GM18499 (cell line): ENCODE results near the gene AMIGO1.
A peak's percentile ranks its signal among the peaks of the same experiment; 100 is the strongest.

ENCODE experiments used
- ATAC-seq: cut with Tn5 transposase; IDR thresholded peaks from one replicate; pipeline ENCODE4 v1.9.1; 2021; ENCODE audit warnings: moderate number of reproducible peaks; ENCODE audit not compliant: insufficient read depth, unreplicated experiment

AMIGO1 gene

GRCh38 chr1:109503935-109504334, 5.6 kb downstream of the AMIGO1 start:
- ATAC-seq = no peak

- no peak for ATAC-seq
Observed at GRCh38 chr1:109502364-109502851, 7.1 kb downstream of the AMIGO1 start.

DNA sequence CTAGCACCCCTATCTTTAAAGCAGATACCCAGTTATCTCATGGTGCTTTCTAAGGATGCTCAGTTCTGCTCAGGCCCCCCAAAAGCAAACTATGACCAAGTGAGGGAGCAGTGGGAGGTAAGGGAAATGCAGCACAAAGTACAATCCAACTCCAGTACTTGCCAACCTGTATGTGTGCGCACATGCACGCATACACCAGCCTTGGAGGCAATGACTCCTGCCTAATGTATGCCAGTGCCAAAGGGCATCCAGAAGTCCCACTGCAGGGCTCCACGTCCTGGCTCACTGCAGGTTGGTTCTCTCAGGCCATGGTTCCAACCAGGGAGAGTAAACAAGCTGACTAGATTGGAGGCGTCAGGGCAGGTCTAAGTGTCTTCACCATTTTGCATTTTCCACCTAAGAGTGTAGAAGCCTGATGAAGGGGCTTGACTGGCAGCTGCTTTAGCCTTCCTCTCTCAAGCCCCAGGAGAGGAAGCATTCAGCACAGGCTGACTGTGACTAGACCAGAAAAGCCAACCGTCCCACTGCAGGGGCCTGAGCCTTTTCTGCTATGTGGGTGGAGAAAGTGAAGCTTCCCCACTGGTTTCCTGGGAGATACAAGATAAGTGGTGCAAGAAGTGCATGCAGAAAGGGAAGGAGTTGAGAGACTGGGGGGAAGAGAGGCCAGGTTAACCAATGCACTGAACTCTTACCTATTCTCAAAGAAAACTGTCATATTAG, 7.7 kb downstream of the AMIGO1 start:
- ATAC-seq = no peak

- ATAC-seq = no peak
Observed at GRCh38 chr1:109500941-109501381, 8.6 kb downstream of the AMIGO1 start.

DNA sequence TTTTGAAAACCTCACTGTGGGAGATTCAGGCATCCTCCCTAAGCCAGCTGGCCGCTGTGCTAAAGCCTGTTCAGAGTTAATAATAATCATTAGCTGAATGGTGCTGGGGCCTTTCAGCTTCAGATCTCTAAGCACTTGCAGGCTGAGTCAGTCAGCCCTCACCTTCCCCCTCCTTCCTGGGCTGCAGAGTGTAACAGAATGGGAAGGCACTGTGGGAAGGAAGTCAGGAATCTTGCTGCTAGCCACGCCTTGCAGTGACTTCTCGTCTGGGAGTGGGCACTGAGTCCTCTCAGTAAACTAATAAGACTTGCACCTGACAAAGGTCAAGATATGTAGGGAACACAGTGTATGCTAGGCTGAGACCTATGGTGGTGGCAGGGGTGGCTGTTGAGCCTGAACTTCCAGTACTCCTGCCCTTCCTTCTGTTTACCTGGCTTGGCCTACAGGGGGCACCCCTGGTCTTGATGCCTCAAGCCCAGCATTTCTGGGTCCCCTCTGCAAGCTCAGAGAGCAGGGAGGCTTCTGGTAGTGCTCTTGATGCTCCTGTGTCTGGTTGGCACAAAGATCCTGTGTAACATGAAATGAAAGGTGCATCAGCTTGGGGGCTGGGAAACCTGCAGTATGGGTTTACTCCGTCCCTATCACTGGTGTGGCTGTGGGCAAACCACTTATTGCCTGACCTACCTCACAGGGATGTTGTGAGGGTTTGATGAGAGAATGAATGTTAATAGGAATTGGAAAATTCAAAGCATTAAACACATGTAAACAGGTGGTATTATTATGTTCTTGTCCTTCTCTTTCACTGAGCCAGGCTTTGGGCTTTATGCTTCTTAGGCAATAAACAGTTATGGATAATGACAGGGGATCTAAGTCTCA, 9.6 kb downstream of the AMIGO1 start:
- no peak for ATAC-seq

DNA sequence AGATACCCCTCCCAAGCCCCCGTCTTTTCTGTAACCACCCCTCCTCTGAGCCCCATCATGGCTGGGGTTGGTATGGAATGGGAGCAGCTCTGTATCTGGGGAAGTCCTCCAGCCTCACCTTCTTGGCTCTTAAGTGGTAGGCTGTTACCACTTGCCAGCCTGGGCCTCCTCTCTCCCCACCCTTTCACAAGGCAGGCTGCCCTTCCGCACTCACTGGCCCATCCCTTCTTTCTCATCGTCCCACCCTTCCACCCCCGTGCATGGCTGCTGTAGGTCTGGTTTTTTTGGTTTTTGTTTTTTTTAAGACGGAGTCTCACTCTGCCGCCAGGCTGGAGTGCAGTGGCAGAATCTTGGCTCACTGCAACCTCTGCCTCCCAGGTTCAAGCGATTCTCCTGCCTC, 10.4 kb downstream of the AMIGO1 start:
- no peak for ATAC-seq

DNA sequence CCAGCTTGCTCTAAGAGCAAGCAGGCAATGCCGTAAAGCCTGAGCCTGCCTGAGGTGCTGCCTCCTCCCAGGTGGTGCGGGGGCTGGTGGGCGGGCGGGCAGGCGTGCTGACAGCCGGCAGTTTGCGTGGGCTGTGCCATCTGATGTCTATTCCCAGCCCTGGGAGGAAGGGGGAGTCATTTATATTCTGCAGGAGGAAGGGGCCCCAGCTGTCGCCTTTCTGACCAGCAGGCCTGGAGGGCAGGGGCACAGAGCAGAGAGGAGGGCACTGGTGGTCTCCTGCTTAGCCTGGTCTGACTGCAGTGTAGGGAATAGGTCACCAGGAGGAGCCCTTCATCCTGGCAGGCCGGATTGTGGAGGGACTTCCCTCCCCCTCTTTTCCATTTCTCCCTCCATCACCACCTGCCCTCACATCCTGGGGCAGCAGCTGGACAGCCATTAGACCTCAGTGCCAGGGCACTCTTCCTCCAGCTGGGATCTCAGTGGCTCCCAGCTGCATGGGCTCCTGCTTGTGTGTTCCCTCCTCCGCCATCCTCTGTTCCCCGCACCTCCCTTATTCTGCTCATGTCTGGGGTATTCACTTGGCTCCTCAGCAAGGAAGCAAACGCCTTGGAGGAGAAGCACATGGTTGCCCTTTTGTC, 11.2 kb downstream of the AMIGO1 start:
- no peak for ATAC-seq

- no peak for ATAC-seq
Observed at GRCh38 chr1:109497449-109498160, 11.9 kb downstream of the AMIGO1 start.

DNA sequence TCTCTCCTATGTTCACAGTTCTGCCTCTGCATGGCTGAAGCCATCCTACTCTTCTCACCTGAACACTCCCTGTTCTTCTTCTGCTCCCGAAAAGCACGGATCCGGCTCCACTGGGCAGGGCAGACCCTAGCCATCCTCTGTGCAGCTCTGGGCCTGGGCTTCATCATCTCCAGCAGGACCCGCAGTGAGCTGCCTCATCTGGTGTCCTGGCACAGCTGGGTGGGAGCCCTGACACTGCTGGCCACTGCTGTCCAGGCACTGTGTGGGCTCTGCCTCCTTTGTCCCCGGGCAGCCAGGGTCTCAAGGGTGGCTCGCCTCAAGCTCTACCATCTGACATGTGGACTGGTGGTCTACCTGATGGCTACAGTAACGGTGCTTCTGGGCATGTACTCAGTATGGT, 13.8 kb downstream of the AMIGO1 start:
- ATAC-seq = no peak

DNA sequence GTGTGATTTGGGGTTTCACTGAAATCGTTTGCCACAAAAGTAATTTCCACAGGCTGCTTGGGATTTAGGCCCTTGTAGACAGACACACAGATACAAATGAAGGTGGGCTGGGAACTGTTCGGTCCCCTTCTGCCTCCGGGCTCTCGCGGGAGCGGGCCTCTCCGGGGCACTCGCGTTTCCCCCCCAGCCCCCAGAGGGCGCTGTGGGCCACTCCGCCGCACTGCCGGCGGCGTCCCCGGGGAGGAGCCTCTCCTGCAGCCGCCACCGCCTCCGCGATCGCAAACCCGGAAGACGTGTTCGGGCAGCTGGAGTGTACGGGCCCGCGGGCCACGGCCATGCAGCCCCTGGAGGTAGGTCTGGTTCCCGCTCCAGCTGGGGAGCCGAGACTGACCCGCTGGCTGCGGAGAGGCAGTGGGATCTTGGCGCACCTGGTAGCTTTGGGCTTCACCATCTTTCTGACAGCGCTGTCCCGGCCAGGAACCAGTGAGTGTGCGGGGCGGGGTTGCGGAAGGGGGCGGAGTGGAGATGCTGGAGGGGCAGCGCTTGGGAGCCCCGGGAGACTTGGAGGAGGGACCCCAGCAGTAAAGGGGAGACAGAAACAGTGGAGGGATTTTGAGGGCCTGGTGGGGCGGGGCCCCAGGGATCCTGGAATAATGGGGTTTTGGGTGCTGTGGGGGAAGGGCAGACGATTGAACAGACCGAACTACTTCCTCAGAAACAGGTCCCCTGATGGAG, 15.6 kb downstream of the AMIGO1 start, which contains the start of gene CYB561D1:
CYB561D1 (plus strand) TSS at position 290 of the 735 bp plus-strand sequence; CDS start at position 336, 46 bp downstream.
- peak; percentile 49 for ATAC-seq

DNA sequence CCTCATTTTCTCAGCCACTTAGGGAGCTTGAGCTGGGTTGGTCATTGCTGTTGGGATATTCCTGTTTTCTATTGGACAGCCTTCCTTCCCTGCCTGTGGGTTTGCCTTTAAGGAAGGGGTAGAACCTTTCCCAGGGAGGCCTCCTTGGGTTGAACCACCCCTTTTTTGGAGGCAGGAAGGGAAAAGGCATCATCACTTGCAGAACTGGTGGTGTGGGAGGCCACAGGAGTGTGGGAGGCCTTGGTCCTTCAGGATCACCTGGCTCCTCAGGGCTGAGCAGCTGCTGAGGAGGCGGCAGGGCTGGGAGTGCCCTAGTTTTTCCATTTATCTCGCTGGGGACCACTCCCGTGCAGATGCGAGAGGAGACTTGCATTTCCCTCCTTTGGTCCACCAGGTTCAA, 16.3 kb downstream of the AMIGO1 start:
- ATAC-seq = no peak

- ATAC-seq = no peak
Observed at GRCh38 chr1:109492779-109493178, 16.7 kb downstream of the AMIGO1 start.

DNA sequence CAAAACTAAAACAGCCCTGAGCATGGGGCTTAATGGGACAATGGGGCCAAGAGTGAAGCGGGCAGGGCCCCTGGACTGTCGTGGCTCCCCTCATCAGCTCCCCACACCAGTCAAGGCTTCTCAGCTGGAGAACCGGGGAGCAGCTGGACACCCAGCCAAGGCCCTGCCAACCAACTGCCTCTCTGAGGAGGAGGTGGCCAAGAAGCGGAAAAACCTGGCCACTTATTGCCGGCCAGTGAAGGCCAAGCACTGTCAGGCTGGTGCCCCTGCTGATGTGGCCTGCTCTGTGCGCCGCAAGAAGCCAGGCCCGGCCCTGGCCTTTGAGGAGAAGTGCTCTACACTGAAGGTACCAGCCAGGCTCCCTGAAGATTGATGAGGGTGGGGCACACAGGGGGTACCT, 18.2 kb downstream of the AMIGO1 start:
- no peak for ATAC-seq

DNA sequence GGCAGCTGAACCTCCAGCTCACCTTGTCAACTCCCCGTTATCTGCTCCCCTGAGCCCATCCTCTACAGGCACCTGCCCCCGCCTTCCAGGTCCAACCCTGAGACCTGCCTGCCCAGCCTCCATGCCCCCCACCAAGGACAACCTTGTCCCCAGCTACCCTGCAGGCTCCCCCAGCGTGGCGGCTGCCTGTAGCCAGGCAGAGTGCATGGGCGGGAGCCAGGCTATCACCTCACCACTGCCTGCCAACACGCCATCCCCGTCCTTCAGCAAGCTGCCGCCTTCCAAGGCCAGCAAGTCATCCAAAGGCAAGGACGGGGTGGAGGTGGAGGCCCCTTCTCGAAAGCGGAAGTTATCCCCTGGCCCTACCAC, 18.6 kb downstream of the AMIGO1 start:
- no peak for ATAC-seq

DNA sequence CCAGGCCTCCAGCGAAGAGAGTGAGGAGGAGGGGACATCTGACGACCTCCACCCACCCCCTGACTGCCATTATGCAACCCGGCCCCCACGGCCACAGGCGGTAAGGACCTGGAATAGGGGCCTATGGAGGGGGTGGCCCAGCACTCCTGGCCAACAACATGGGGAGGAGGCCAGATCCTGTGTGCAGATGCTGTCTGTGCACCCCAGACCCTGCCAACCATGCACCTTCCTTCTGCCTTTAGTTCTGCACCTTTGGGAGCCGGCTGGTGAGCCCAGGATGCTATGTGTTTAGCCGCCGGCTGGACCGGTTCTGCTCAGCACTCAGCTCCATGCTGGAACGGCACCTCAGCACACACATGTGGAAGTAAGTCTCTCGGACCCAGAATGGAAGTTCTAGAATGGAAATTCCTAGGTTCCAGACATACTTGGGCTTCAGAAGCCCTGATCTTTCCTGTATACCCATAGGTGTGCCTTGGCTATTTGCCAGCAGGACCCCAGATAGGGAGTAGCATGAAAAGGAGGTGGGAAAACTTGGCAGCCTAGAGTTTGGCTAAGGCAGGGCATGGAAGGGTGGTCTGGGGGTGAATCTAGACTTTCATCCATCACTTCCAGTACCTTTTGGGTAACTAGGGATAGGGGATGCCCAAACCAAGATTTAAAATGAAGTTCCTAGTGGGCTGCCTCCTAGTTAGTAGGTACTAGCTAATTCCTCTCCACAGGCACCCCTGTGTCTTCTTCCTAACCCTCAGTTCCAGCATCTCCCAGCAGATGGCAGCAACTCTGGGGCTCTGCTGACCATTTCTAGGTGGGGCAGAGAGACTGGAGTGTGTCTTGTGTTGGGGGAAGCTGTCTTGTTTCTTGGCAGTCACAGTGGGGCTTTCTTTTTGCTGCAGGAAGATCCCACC, 19.2 kb downstream of the AMIGO1 start:
- no peak for ATAC-seq

DNA sequence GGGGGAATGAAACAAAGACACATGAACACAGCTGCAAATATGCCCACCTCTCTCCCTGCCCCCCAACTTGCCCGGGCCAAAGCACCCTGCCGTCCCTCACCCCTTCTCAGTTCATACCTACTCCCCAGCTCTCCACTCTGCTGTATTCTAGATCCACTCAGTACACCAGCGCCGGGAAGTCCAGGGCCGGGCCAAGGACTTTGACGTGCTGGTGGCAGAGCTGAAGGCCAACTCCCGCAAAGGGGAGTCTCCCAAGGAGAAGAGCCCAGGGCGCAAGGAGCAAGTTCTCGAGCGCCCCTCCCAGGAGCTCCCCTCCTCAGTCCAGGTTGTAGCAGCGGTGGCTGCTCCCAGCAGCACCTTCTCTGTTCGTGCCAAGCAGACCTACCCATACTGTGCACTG, 20.8 kb downstream of the AMIGO1 start:
- no peak for ATAC-seq

GRCh38 chr1:109488201-109488600, 21.3 kb downstream of the AMIGO1 start:
- no peak for ATAC-seq

- no peak for ATAC-seq
Observed at GRCh38 chr1:109487261-109487660, 22.3 kb downstream of the AMIGO1 start.

DNA sequence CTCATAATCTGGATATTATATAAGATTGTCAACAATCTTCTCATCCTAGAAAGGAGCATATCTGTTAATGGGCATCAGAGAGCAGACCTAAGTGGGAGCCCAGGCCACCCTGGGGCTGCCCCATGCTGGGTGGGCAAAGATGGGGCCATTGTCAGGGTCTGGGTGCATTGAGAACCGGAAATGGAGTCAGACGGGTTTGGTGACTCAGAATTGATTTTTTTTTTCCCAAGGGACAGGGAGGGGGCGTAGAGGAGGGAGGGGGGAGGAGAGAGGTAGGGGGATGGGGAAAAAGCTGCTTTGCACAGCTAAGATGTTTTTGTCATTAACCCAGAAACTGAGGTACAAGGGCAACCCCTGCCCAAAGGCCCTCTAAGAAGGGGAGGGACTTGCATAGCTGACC, 24.5 kb downstream of the AMIGO1 start:
- ATAC-seq = no peak
